DOHH2 (cell line): ENCODE data around the gene FDXR.

Source experiments
- H3F3A ChIP-seq: fragments of 200-600 bp; sonication (generic), shearing (Covaris generic); 2 replicates; pipeline ENCODE4 v1.6.0; 2016; ENCODE audit warnings: antibody characterized with exemption, mild to moderate bottlenecking; ENCODE audit not compliant: control insufficient read depth, insufficient read depth
- H3K27ac ChIP-seq: fragments of 200-600 bp; sonication (generic); 2 replicates; pipeline ENCODE4 v1.5.1; 2014; ENCODE audit warnings: low read depth, mild to moderate bottlenecking, low read length, moderate library complexity
- H3K27me3 ChIP-seq: fragments of 200-600 bp; sonication (generic); 2 replicates; pipeline ENCODE4 v1.6.1; 2014; ENCODE audit warnings: mild to moderate bottlenecking, low read length, mixed read lengths; ENCODE audit not compliant: control insufficient read depth
- H3K36me3 ChIP-seq: fragments of 200-600 bp; sonication (generic); 2 replicates; pipeline ENCODE4 v1.6.1; 2014; ENCODE audit warnings: mild to moderate bottlenecking, low read length, moderate library complexity, mixed read lengths; ENCODE audit not compliant: control insufficient read depth
- H3K4me1 ChIP-seq: fragments of 200-600 bp; sonication (generic); 2 replicates; pipeline ENCODE4 v1.6.1; 2014; ENCODE audit warnings: mild to moderate bottlenecking, low read length, mixed read lengths; ENCODE audit not compliant: control insufficient read depth
- H3K4me2 ChIP-seq: fragments of 200-600 bp; sonication (generic); 2 replicates; pipeline ENCODE4 v1.6.0; 2014; ENCODE audit warnings: mild to moderate bottlenecking, low read length, moderate library complexity
- H3K4me3 ChIP-seq: fragments of 200-600 bp; sonication (generic); 2 replicates; pipeline ENCODE4 v1.5.1; 2014; ENCODE audit warnings: mild to moderate bottlenecking, low read length, mixed read lengths
- H3K79me2 ChIP-seq: fragments of 200-600 bp; sonication (generic); 2 replicates; pipeline ENCODE4 v1.6.1; 2014; ENCODE audit warnings: mild to moderate bottlenecking, low read length, mixed read lengths; ENCODE audit not compliant: control insufficient read depth
- H3K9me2 ChIP-seq: fragments of 200-600 bp; sonication (generic); replicated peaks from 2 replicates; pipeline ENCODE4 v1.6.1; 2014; ENCODE audit warnings: mild to moderate bottlenecking, low read length, mixed read lengths; ENCODE audit not compliant: control insufficient read depth
- H3K9me3 ChIP-seq: fragments of 200-600 bp; sonication (generic); 2 replicates; pipeline ENCODE4 v1.6.1; 2014; ENCODE audit warnings: antibody characterized with exemption, low read length, mixed read lengths; ENCODE audit not compliant: control insufficient read depth, insufficient read depth
- H4K20me1 ChIP-seq: fragments of 200-600 bp; sonication (generic); 2 replicates; pipeline ENCODE4 v1.6.0; 2014; ENCODE audit warnings: low read depth, mild to moderate bottlenecking, antibody characterized with exemption, low read length, moderate library complexity; ENCODE audit not compliant: control insufficient read depth, insufficient read depth
- EZH2phosphoT487 ChIP-seq: fragments of 200-600 bp; sonication (generic); IDR thresholded peaks from 2 replicates; pipeline ENCODE4 v1.6.1; 2017; ENCODE audit warnings: borderline replicate concordance, mild to moderate bottlenecking, antibody characterized with exemption, low read length, moderate library complexity, mixed read lengths
- TF ChIP-seq, protein P1 (sequence below): fragments of 200-600 bp; sonication (generic); IDR thresholded peaks from one replicate; pipeline ENCODE4 v1.5.1; 2014; ENCODE audit warnings: antibody characterized with exemption, mild to moderate bottlenecking, low read depth, low read length; ENCODE audit not compliant: poor library complexity, severe bottlenecking

Gene FDXR

DNA sequence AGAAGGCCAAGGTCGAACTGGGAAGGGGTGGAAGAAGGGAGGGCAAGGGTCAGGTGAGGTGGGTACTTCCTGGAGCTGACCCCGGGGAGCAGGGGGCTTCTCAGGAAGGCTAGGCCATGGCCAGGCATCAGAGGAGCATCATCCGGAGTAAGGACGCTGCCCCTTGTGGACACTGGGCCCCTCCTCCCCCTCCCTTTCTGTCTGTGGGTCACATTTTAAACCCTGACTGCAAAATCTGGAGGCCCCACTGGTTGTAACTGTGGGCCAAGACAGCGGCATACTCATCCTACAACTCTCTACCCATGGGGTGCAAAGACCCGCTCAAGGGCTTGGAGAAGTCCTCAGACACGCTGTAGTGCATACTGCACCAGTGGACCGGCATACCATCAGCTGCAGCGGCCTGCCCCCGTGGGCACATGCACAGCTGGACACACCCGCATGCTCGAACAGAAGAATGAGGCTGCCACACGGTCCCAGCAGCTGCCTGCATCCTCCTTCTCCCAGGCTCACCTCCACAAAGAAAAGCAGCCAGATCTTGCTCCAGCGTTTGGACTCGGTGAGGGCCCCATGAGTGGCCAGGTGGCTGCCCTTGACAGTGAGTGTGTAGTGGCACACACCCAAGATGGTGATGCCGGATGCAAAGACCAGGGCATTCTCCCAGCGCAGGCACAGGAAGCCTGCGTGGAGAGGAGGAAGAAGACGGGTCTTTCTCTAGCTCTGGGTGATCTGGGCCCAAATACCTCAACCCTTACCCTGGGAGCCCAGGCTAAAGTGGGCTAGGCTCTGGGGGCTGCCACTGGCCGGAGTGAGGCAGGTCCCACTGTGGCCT is 19.4 kb upstream of the FDXR start:
- H3K27me3 ChIP-seq = 0 out of 2 replicates have a peak, but pooled peaks cover 2% of the 10 kb centered on the region
- no peaks in the 10 kb centered on the region for H3K79me2 ChIP-seq
- H3K9me3 ChIP-seq = no peaks in the 10 kb centered on the region
- no peaks in the 10 kb centered on the region for H4K20me1 ChIP-seq
- no peaks in the 10 kb centered on the region for H3F3A ChIP-seq
- no peaks in the 10 kb centered on the region for H3K36me3 ChIP-seq
- no peaks in the 10 kb centered on the region for H3K4me1 ChIP-seq
- no peak for TF ChIP-seq EZH2phosphoT487
- TF ChIP-seq, protein P1, sequence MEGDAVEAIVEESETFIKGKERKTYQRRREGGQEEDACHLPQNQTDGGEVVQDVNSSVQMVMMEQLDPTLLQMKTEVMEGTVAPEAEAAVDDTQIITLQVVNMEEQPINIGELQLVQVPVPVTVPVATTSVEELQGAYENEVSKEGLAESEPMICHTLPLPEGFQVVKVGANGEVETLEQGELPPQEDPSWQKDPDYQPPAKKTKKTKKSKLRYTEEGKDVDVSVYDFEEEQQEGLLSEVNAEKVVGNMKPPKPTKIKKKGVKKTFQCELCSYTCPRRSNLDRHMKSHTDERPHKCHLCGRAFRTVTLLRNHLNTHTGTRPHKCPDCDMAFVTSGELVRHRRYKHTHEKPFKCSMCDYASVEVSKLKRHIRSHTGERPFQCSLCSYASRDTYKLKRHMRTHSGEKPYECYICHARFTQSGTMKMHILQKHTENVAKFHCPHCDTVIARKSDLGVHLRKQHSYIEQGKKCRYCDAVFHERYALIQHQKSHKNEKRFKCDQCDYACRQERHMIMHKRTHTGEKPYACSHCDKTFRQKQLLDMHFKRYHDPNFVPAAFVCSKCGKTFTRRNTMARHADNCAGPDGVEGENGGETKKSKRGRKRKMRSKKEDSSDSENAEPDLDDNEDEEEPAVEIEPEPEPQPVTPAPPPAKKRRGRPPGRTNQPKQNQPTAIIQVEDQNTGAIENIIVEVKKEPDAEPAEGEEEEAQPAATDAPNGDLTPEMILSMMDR = no peak
- no peaks in the 10 kb centered on the region for H3K9me2 ChIP-seq
- no peak overlapping the region for H3K4me3 ChIP-seq
- H3K27ac ChIP-seq = no peak overlapping the region
- H3K4me2 ChIP-seq = no peak overlapping the region

DNA sequence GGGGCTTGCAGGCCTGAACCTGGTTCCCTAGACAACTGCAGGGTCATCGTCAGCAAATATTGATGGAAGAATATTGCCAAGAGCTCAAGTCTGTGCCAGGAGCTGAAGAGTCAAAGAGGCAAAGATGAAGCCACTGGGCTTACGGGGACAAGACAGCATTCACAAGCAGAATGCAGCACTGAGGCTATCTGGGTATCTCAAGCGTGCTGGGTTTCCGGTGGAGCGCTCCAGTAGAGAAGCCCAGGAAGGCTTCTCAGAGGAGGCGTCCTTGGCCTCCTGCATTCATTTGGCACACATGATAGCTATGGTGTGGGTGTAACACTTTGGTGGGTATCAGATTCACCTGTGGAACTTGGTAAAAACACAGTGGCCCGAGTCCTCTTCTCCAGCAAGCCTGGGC is 17.8 kb upstream of the FDXR start:
- H3K4me2 ChIP-seq = no peak overlapping the region
- H3K9me3 ChIP-seq = no peaks in the 10 kb centered on the region
- no peaks in the 10 kb centered on the region for H3K36me3 ChIP-seq
- peaks cover 6% of the 10 kb centered on the region; the same call in 1 of the 2 replicates for H3K27me3 ChIP-seq
- no peaks in the 10 kb centered on the region for H3K4me1 ChIP-seq
- H3K9me2 ChIP-seq = no peaks in the 10 kb centered on the region
- no peaks in the 10 kb centered on the region for H4K20me1 ChIP-seq
- no peak overlapping the region for H3K27ac ChIP-seq
- TF ChIP-seq, protein P1 = no peak
- TF ChIP-seq EZH2phosphoT487 = no peak
- H3K4me3 ChIP-seq = no peak overlapping the region
- H3F3A ChIP-seq = no peaks in the 10 kb centered on the region
- no peaks in the 10 kb centered on the region for H3K79me2 ChIP-seq

DNA sequence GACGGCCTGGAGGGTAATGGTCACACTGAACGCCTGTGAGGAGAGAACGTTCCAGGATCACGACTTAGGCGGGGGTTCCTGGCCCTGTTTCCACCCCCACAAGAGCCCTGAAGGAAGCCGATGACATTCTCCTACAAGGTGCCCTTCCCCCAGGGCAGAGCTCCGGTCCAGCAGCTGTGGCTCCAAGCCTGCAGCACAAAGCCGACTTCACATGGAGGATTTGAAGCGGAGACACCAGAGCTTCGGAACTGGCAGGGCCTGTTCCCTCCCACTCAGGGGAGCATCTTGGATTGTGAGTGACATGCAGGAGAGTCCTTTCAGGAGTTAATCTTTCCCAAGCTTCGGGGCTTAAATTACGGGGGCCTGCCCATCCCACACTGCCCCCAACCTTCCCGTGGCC is 15.7 kb upstream of the FDXR start:
- no peak overlapping the region for H3K4me2 ChIP-seq
- H3K4me1 ChIP-seq = no peaks in the 10 kb centered on the region
- no peaks in the 10 kb centered on the region for H4K20me1 ChIP-seq
- H3K27ac ChIP-seq = no peak overlapping the region
- H3K79me2 ChIP-seq = no peaks in the 10 kb centered on the region
- H3K4me3 ChIP-seq = no peak overlapping the region
- H3K9me3 ChIP-seq = no peaks in the 10 kb centered on the region
- peaks cover 7% of the 10 kb centered on the region; the same call in 1 of the 2 replicates for H3K27me3 ChIP-seq
- TF ChIP-seq, protein P1 = no peak
- TF ChIP-seq EZH2phosphoT487 = no peak
- H3F3A ChIP-seq = no peaks in the 10 kb centered on the region
- H3K9me2 ChIP-seq = no peaks in the 10 kb centered on the region
- H3K36me3 ChIP-seq = no peaks in the 10 kb centered on the region
